Suprapubic skin (tissue), 4 donors: ENCODE results near the gene FEZF1. TPM values are rescaled to one million over a fixed set of nuclear protein-coding genes. Genes with fewer than 3 reads are reported as not detected.

Experiments used
- DNase-seq, 2 donors: peaks; one replicate each; pipeline ENCODE4 v3.0.0-alpha.2; 2019; ENCODE audit warnings: low spot score in 2 of 2
- H3K27ac ChIP-seq: fragments of 200-600 bp; sonication (generic); one replicate; pipeline ENCODE4 v1.5.1; 2019
- H3K27me3 ChIP-seq: fragments of 200-600 bp; sonication (generic); one replicate; pipeline ENCODE4 v1.5.1; 2019
- H3K36me3 ChIP-seq: fragments of 200-600 bp; sonication (generic); one replicate; pipeline ENCODE4 v1.5.1; 2019
- H3K4me1 ChIP-seq: fragments of 200-600 bp; sonication (generic); one replicate; pipeline ENCODE4 v1.5.1; 2019
- H3K4me3 ChIP-seq: fragments of 200-600 bp; sonication (generic); one replicate; pipeline ENCODE4 v1.5.1; 2019; ENCODE audit warnings: mild to moderate bottlenecking
- H3K9me3 ChIP-seq: fragments of 200-600 bp; sonication (generic); one replicate; pipeline ENCODE4 v1.5.1; 2019
- EP300 ChIP-seq: sonication (generic); formaldehyde crosslinking; IDR thresholded peaks from one replicate; pipeline ENCODE4 v1.6.1; 2017; ENCODE audit warnings: antibody characterized with exemption
- POLR2A ChIP-seq, 2 donors: fragments of 450-650 bp; IDR thresholded peaks; one replicate each; pipeline ENCODE4 v1.6.1; 2017; ENCODE audit warnings: antibody characterized with exemption in 2 of 2, mild to moderate bottlenecking in 2 of 2, moderate library complexity in 2 of 2
- POLR2AphosphoS5 ChIP-seq, 3 donors: sonication (generic); formaldehyde crosslinking; IDR thresholded peaks; one replicate each; pipeline ENCODE4 v1.6.1; 2017; ENCODE audit warnings: antibody characterized with exemption in 3 of 3
- WGBS: methylation state at CpG from one replicate; pipeline ENCODE4 v1.1.5; 2018; 5-methylcytosine and 5-hydroxymethylcytosine counted together
- total RNA-seq, 4 donors: library from RNA; depleted of rRNA; stranded (reverse); fragments of >200 nt; gene quantifications; one replicate each; pipeline ENCODE4 v1.1.0, GENCODE V29; 2016
- TF ChIP-seq, protein P1 (sequence below), 2 donors: fragments of 200-600 bp in 1 of 2; fragments of 450-650 bp in 1 of 2; sonication (generic) in 1 of 2; IDR thresholded peaks; one replicate each; pipeline ENCODE4 v1.5.1; 2016 to 2019; ENCODE audit warnings: antibody characterized with exemption in 2 of 2, mild to moderate bottlenecking in 1 of 2, moderate library complexity in 1 of 2

The FEZF1 gene
- total RNA-seq, 4 donors from 2014 or later, result not detected

DNA sequence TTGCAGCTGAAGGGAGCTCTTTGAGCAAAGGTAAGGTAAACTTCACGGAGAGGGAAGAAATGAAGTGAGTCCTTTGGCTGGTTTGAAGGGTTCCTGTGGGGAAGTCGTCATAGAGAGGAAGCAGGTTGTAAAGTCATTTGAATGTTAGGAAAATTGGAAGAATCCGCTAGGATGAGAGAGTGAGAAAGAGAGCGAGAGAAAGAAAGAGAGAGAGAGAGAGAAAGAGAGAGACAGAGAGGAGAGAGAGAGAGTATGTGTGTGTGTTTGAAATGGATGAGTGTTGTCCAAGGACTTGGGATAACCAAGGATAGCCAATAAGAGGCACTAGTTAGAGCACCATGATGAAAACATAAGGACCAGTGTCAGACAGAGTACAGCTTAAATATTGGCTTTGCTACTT lies 43.1 kb downstream of the FEZF1 start:
- no peaks in the 10 kb centered on the region for H3K9me3 ChIP-seq
- no peak for DNase-seq
- H3K4me3 ChIP-seq, result no peak overlapping the region
- peaks cover 14% of the 10 kb centered on the region for H3K27me3 ChIP-seq
- H3K36me3 ChIP-seq, result no peaks in the 10 kb centered on the region
- no peak overlapping the region for H3K27ac ChIP-seq
- H3K4me1 ChIP-seq, result no peaks in the 10 kb centered on the region
- WGBS, result 50% methylated on average over 4 of the region's 4 CpGs
- TF ChIP-seq EP300 (no peak), POLR2A (IDR thresholded peaks at IDR 0.05) (no peak), POLR2AphosphoS5 (IDR thresholded peaks at IDR 0.05) (no peak)
- TF ChIP-seq, protein P1, sequence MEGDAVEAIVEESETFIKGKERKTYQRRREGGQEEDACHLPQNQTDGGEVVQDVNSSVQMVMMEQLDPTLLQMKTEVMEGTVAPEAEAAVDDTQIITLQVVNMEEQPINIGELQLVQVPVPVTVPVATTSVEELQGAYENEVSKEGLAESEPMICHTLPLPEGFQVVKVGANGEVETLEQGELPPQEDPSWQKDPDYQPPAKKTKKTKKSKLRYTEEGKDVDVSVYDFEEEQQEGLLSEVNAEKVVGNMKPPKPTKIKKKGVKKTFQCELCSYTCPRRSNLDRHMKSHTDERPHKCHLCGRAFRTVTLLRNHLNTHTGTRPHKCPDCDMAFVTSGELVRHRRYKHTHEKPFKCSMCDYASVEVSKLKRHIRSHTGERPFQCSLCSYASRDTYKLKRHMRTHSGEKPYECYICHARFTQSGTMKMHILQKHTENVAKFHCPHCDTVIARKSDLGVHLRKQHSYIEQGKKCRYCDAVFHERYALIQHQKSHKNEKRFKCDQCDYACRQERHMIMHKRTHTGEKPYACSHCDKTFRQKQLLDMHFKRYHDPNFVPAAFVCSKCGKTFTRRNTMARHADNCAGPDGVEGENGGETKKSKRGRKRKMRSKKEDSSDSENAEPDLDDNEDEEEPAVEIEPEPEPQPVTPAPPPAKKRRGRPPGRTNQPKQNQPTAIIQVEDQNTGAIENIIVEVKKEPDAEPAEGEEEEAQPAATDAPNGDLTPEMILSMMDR (IDR thresholded peaks at IDR 0.05), result no peak

DNA sequence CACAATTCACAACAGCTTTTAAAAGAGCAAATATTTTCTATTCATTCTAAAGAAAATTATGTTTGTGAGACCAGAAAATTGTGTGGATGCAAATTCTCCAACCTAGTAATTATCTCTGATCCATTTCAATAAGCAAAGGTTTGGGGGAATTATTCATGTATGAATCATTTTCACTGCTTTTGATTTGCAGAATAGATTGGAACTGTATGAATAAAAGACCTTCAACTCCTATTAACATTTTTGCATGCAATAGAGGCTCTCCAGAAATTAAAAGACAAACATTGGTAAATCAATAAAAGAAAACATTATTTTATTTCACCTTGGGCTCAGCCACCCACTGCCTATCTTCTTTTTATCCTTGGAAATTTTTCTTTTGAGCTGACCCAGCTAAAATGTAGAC lies 43.5 kb downstream of the FEZF1 start:
- Histone ChIP-seq H3K27me3 (peaks cover 14% of the 10 kb centered on the region), H3K36me3 (no peaks in the 10 kb centered on the region), H3K27ac (no peak overlapping the region), H3K4me3 (no peak overlapping the region), H3K9me3 (no peaks in the 10 kb centered on the region), H3K4me1 (no peaks in the 10 kb centered on the region)
- no peak for DNase-seq
- no peak for TF ChIP-seq EP300
- no peak for TF ChIP-seq POLR2AphosphoS5 (IDR thresholded peaks at IDR 0.05)

DNA sequence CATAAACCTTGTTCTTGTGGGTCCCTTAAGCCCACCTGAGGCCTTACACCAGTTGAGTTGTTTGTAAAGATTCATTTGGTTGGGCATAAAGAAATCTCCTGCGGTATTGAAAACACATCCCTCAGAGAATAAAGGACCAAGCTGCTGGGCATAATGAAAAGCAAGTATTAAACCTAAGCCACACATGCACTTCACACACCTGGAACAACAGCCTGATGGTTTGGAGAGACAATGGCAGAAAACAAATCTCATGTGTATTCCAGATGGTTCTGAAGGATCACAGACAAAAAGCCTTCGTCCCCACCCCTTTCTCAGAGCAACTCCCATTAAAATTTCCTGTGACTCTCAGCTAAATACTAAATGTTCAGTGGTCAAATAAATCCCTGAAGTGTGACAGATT lies 44.2 kb downstream of the FEZF1 start:
- 60% methylated on average over 2 of the region's 2 CpGs for WGBS
- Histone ChIP-seq H3K27ac (no peak overlapping the region), H3K4me3 (no peak overlapping the region), H3K27me3 (peaks cover 14% of the 10 kb centered on the region), H3K4me1 (no peaks in the 10 kb centered on the region), H3K36me3 (no peaks in the 10 kb centered on the region), H3K9me3 (no peaks in the 10 kb centered on the region)
- DNase-seq, result no peak
- no peak for TF ChIP-seq POLR2AphosphoS5 (IDR thresholded peaks at IDR 0.05)
- no peak for TF ChIP-seq POLR2A (IDR thresholded peaks at IDR 0.05)
- no peak for TF ChIP-seq EP300
- TF ChIP-seq, protein P1 (IDR thresholded peaks at IDR 0.05), result no peak

DNA sequence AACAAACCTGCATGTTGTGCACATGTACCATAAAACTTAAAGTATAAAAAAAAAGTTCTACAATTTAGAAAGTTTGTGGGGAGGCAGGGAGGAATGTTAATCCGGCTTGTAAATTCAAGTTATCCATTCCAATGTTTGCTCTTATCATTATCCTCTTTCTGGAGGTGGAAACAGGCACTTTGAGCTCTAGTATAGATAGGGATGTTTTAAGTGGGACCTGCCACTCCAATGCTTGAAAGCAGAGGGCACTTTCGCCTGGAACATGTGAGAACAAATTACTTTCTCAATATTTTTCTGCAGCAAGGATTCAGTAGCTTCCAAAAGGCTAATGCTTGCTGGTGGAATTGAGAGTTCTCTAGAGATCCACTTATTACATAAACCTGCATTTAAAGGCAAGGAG lies 45.6 kb downstream of the FEZF1 start:
- Histone ChIP-seq H3K4me1 (no peaks in the 10 kb centered on the region), H3K9me3 (no peaks in the 10 kb centered on the region), H3K4me3 (no peak overlapping the region), H3K27ac (no peak overlapping the region), H3K27me3 (peaks cover 14% of the 10 kb centered on the region), H3K36me3 (no peaks in the 10 kb centered on the region)
- no peak for DNase-seq
- 75% methylated on average over 2 of the region's 2 CpGs for whole genome bisulfite sequencing
- TF ChIP-seq, protein P1 (IDR thresholded peaks at IDR 0.05), result no peak
- no peak for TF ChIP-seq POLR2AphosphoS5 (IDR thresholded peaks at IDR 0.05)
- TF ChIP-seq EP300, result no peak
- no peak for TF ChIP-seq POLR2A (IDR thresholded peaks at IDR 0.05)

DNA sequence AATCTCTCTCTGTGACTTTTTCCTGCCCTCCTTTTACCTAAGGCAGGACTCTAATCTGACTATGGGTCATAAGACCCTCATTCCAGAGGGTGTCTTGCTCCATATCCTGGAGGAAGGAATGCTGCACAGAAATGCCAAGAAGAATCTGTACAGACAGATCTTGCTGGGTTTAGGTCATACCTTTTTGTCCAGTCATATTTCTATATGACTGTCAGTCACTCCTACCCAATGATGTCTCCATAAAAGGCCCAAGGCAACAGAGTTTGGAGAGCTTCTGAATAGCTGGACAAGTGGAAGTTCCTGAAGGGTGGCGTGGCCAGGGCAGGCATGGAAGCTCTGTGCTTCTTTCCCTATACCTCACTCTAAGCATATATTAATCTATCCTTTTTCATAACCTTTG lies 47.5 kb downstream of the FEZF1 start:
- WGBS, result 67% methylated on average over 1 of the region's 1 CpG
- H3K4me3 ChIP-seq, result no peak overlapping the region

DNA sequence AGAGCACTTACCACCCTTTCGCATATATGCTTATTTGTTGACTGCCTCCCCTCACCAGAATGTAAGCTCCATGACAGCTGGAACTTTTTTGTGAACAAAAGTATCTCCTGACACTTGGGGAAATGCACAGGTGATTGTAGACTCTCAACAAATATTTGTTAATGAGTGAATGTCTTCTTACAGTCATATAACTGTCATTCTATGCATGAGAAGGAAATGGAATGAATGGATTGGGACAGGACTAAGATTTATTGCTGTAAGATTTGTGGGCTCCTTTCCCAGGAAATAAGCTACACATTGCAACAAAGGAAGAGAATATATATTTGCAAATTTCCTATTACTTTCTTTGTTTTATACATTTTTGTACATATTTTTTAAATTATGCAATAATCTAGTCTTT lies 48.5 kb downstream of the FEZF1 start:
- no peaks in the 10 kb centered on the region for H3K4me1 ChIP-seq
- 64% methylated on average over 1 of the region's 1 CpG for WGBS

More for the DNA sequence above, 47.5 kb downstream of the FEZF1 start:
- Histone ChIP-seq H3K4me1 (no peaks in the 10 kb centered on the region), H3K36me3 (no peaks in the 10 kb centered on the region), H3K9me3 (no peaks in the 10 kb centered on the region), H3K27ac (no peak overlapping the region), H3K27me3 (peaks cover 18% of the 10 kb centered on the region)
- no peak for DNase-seq
- TF ChIP-seq POLR2AphosphoS5 (IDR thresholded peaks at IDR 0.05), result no peak

More for the DNA sequence above, 48.5 kb downstream of the FEZF1 start:
- Histone ChIP-seq H3K36me3 (no peaks in the 10 kb centered on the region), H3K9me3 (no peaks in the 10 kb centered on the region), H3K27ac (no peak overlapping the region), H3K27me3 (peaks cover 15% of the 10 kb centered on the region), H3K4me3 (no peak overlapping the region)
- no peak for DNase-seq
- TF ChIP-seq POLR2A (IDR thresholded peaks at IDR 0.05), result no peak
- TF ChIP-seq, protein P1 (IDR thresholded peaks at IDR 0.05), result no peak
- no peak for TF ChIP-seq POLR2AphosphoS5 (IDR thresholded peaks at IDR 0.05)
- no peak for TF ChIP-seq EP300
